ENCODE results near the gene ALDOC. TPM values are rescaled to one million over a fixed set of nuclear protein-coding genes. Genes with fewer than 3 reads are reported as not detected.

ALDOC gene
- total RNA-seq, 1 donor from 2014 or later, result 16.1 TPM

DNA sequence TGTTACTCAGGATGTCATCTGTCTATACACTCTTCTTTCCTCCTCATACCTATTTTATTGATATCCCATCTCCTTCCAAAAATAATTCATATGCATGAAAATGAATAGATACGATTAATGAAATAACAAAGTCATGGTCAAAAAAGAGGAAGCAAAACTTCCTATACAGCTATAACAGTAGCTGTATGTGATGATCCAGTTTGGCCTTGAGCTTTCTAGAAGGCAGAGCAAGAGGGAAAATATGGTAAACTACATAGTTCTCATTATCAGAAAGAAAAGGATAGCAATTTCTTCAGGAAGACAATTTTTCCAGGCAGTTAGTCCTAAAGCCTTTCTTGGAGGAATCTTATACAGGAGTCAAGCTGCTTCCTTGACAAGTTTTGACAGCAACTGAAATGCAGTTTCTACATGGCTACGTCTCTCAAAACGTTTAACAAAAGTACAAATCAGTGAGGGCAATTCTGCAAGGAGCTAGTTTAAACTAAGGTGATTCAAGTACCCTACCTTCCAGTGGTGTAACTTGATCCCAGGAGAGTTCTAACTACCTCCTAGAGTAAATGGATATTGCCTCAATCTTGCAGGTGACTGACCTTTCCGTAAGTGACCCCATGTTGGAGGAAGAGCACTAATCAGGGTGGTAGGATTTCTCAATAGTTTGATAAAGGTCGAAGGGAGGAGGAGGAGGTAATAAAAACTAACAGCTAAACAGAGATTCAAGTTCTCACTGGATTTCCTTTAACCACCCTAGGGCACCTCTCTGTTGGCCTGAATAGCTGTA lies 21.1 kb upstream of the ALDOC start:
- no peak for DNase-seq (ENCODE audit: low read depth, low spot score)
- Mint-ChIP-seq H3K36me3 (ENCODE audit: low read depth) (peaks cover 4% of the 10 kb centered on the region), H3K4me3 (peak overlapping the region; percentile 94), H3K9me3 (no peaks in the 10 kb centered on the region), H3K27ac (ENCODE audit: unreplicated experiment) (peak overlapping the region; percentile 98), H3K27me3 (ENCODE audit: low read depth) (no peaks in the 10 kb centered on the region), H3K4me1 (peaks cover 25% of the 10 kb centered on the region)
- TF ChIP-seq, protein P1, sequence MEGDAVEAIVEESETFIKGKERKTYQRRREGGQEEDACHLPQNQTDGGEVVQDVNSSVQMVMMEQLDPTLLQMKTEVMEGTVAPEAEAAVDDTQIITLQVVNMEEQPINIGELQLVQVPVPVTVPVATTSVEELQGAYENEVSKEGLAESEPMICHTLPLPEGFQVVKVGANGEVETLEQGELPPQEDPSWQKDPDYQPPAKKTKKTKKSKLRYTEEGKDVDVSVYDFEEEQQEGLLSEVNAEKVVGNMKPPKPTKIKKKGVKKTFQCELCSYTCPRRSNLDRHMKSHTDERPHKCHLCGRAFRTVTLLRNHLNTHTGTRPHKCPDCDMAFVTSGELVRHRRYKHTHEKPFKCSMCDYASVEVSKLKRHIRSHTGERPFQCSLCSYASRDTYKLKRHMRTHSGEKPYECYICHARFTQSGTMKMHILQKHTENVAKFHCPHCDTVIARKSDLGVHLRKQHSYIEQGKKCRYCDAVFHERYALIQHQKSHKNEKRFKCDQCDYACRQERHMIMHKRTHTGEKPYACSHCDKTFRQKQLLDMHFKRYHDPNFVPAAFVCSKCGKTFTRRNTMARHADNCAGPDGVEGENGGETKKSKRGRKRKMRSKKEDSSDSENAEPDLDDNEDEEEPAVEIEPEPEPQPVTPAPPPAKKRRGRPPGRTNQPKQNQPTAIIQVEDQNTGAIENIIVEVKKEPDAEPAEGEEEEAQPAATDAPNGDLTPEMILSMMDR (conservative IDR thresholded peaks at IDR 0.05), result no peak

DNA sequence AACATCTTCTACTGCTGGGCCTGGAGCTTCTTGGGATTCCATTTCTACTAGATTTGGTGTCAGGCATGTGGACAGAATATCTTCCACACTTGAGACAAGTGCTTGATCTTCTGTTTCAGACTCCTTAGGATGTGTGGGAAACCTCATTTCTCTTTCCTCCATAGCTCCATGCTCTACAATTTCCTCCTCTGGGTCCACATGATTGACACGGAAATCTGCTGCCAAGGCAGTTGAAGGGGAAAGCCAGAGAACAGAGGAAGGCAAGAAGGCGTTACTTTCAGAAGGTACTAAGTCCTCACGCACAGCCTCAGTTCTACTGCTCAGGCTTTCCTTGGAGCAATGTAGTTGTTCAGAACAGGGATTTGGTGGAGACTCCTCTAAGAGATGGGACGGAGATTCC lies 15.6 kb upstream of the ALDOC start:
- Mint-ChIP-seq H3K4me3 (no peak overlapping the region), H3K36me3 (ENCODE audit: low read depth) (peaks cover 15% of the 10 kb centered on the region), H3K9me3 (no peaks in the 10 kb centered on the region), H3K27me3 (ENCODE audit: low read depth) (no peaks in the 10 kb centered on the region), H3K4me1 (peaks cover under 1% of the 10 kb centered on the region), H3K27ac (ENCODE audit: unreplicated experiment) (no peak overlapping the region)
- TF ChIP-seq, protein P1 (conservative IDR thresholded peaks at IDR 0.05), result no peak
- no peak for DNase-seq (ENCODE audit: low read depth, low spot score)

GRCh38 chr17:28585851-28586250 lies 9.2 kb upstream of the ALDOC start:
- no peak for DNase-seq (ENCODE audit: low read depth, low spot score)
- no peaks in the 10 kb centered on the region for H3K9me3 Mint-ChIP-seq
- H3K4me1 Mint-ChIP-seq, result no peaks in the 10 kb centered on the region
- H3K27me3 Mint-ChIP-seq (ENCODE audit: low read depth), result no peaks in the 10 kb centered on the region
- H3K4me3 Mint-ChIP-seq, result no peak overlapping the region
- TF ChIP-seq, protein P1 (conservative IDR thresholded peaks at IDR 0.05), result no peak
- peaks cover 13% of the 10 kb centered on the region for H3K36me3 Mint-ChIP-seq (ENCODE audit: low read depth)
- H3K27ac Mint-ChIP-seq (ENCODE audit: unreplicated experiment), result no peak overlapping the region

- Mint-ChIP-seq H3K27me3 (ENCODE audit: low read depth) (no peaks in the 10 kb centered on the region), H3K9me3 (no peaks in the 10 kb centered on the region), H3K4me3 (no peak overlapping the region), H3K4me1 (no peaks in the 10 kb centered on the region), H3K27ac (ENCODE audit: unreplicated experiment) (no peak overlapping the region), H3K36me3 (ENCODE audit: low read depth) (peaks cover 19% of the 10 kb centered on the region)
- TF ChIP-seq, protein P1 (conservative IDR thresholded peaks at IDR 0.05), result no peak
- DNase-seq (ENCODE audit: low read depth, low spot score), result no peak
Observed at GRCh38 chr17:28584434-28584833, 7.7 kb upstream of the ALDOC start.

DNA sequence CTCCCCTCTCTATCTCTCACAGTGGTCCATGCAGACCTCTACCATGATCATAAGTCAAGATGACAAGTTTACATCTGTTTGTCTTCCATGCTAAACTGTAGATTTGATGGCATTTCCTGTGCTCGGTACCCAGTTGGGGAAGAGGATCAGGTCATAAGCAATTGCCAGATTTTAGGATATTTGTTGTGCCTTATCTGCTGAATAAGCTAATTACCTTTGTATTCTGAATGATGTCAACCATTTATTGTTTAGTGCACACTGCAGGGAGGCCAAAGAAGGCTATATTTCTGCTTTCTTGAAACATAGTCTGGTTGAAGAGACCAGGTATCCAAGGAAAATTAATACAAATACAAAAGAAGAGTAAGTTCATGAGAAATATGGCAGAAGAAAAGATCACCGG lies 5.8 kb upstream of the ALDOC start:
- H3K4me3 Mint-ChIP-seq, result no peak overlapping the region
- H3K27ac Mint-ChIP-seq (ENCODE audit: unreplicated experiment), result no peak overlapping the region
- H3K36me3 Mint-ChIP-seq (ENCODE audit: low read depth), result peaks cover 19% of the 10 kb centered on the region
- no peak for DNase-seq (ENCODE audit: low read depth, low spot score)
- TF ChIP-seq, protein P1 (conservative IDR thresholded peaks at IDR 0.05), result no peak
- H3K9me3 Mint-ChIP-seq, result no peaks in the 10 kb centered on the region
- no peaks in the 10 kb centered on the region for H3K27me3 Mint-ChIP-seq (ENCODE audit: low read depth)
- no peaks in the 10 kb centered on the region for H3K4me1 Mint-ChIP-seq
